H9 (cell line): ENCODE results near the gene MR1. TPM values are rescaled to one million over a fixed set of nuclear protein-coding genes. Genes with fewer than 3 reads are reported as not detected.
A peak's percentile ranks its signal among the peaks of the same experiment; 100 is the strongest.

Experiments used
- DNase-seq: peaks from one replicate; pipeline ENCODE4 v3.0.0-alpha.2; 2017
- H2AFZ ChIP-seq: one replicate; pipeline ENCODE4 v1.6.1; 2013; ENCODE audit warnings: mild to moderate bottlenecking, low read length, control low read depth, moderate library complexity
- H2AK5ac ChIP-seq: 2 replicates; pipeline ENCODE4 v1.6.1; 2013; ENCODE audit warnings: low read length, control low read depth, mixed read lengths; ENCODE audit not compliant: insufficient read length
- H2BK120ac ChIP-seq: one replicate; pipeline ENCODE4 v1.6.1; 2013; ENCODE audit warnings: low read depth, mild to moderate bottlenecking, low read length, control low read depth, inconsistent platforms; ENCODE audit not compliant: poor library complexity, severe bottlenecking
- H2BK12ac ChIP-seq: 2 replicates; pipeline ENCODE4 v1.6.1; 2013; ENCODE audit warnings: low read length, control low read depth, mixed read lengths, low read depth; ENCODE audit not compliant: insufficient read length
- H2BK15ac ChIP-seq: 2 replicates; pipeline ENCODE4 v1.6.1; 2013; ENCODE audit warnings: low read depth, low read length, control low read depth
- H2BK20ac ChIP-seq: one replicate; pipeline ENCODE4 v1.6.1; 2013; ENCODE audit warnings: low read depth, mild to moderate bottlenecking, low read length, control low read depth, inconsistent platforms; ENCODE audit not compliant: poor library complexity, severe bottlenecking
- H2BK5ac ChIP-seq: 2 replicates; pipeline ENCODE4 v1.6.1; 2013; ENCODE audit warnings: low read length, control low read depth, mixed read lengths; ENCODE audit not compliant: insufficient read length
- H3K14ac ChIP-seq: 2 replicates; pipeline ENCODE4 v1.6.1; 2013; ENCODE audit warnings: low read length, control low read depth; ENCODE audit not compliant: insufficient read depth
- H3K18ac ChIP-seq: 2 replicates; pipeline ENCODE4 v1.6.1; 2013; ENCODE audit warnings: low read depth, mild to moderate bottlenecking, mixed read lengths, low read length, control low read depth; ENCODE audit not compliant: insufficient read length
- H3K23ac ChIP-seq: 2 replicates; pipeline ENCODE4 v1.6.1; 2013; ENCODE audit warnings: low read length, control low read depth, mixed read lengths, low read depth; ENCODE audit not compliant: insufficient read length
- H3K23me2 ChIP-seq: 2 replicates; pipeline ENCODE4 v1.6.1; 2013; ENCODE audit warnings: low read depth, mild to moderate bottlenecking, mixed read lengths, low read length, control low read depth; ENCODE audit not compliant: insufficient read length, poor library complexity, severe bottlenecking
- H3K27ac ChIP-seq: 2 replicates; pipeline ENCODE4 v1.5.1; 2013; ENCODE audit warnings: low read length, control low read depth, mixed read lengths, low read depth; ENCODE audit not compliant: insufficient read length
- H3K27me3 ChIP-seq: 2 replicates; pipeline ENCODE4 v1.6.1; 2013; ENCODE audit warnings: low read length, control low read depth, inconsistent platforms; ENCODE audit not compliant: insufficient read depth
- H3K4ac ChIP-seq: 2 replicates; pipeline ENCODE4 v1.6.1; 2013; ENCODE audit warnings: low read depth, mild to moderate bottlenecking, control low read depth, inconsistent platforms, low read length, moderate library complexity
- H3K4me1 ChIP-seq: 2 replicates; pipeline ENCODE4 v1.6.1; 2013; ENCODE audit warnings: low read length, control low read depth, inconsistent platforms; ENCODE audit not compliant: insufficient read depth
- H3K4me2 ChIP-seq: 2 replicates; pipeline ENCODE4 v1.6.1; 2013; ENCODE audit warnings: low read length, control low read depth, mixed read lengths; ENCODE audit not compliant: insufficient read length, insufficient read depth
- H3K56ac ChIP-seq: 2 replicates; pipeline ENCODE4 v1.6.1; 2013; ENCODE audit warnings: low read depth, mild to moderate bottlenecking, mixed read lengths, low read length, control low read depth; ENCODE audit not compliant: insufficient read length
- H3K79me1 ChIP-seq: 2 replicates; pipeline ENCODE4 v1.6.1; 2013; ENCODE audit warnings: low read depth, mild to moderate bottlenecking, moderate library complexity, low read length, control low read depth, inconsistent platforms; ENCODE audit not compliant: insufficient read depth, poor library complexity, severe bottlenecking
- H3K79me2 ChIP-seq: 2 replicates; pipeline ENCODE4 v1.6.1; 2013; ENCODE audit warnings: low read length, control low read depth, inconsistent platforms; ENCODE audit not compliant: insufficient read depth
- H3K9ac ChIP-seq: 2 replicates; pipeline ENCODE4 v1.6.1; 2013; ENCODE audit warnings: low read length, control low read depth, mixed read lengths; ENCODE audit not compliant: insufficient read length; ENCODE audit errors: extremely low read depth
- H3K9me3 ChIP-seq: one replicate; pipeline ENCODE4 v1.6.1; 2013; ENCODE audit warnings: low read depth, low read length, inconsistent platforms; ENCODE audit not compliant: control insufficient read depth
- H3T11ph ChIP-seq: one replicate; pipeline ENCODE4 v1.6.1; 2013; ENCODE audit warnings: mild to moderate bottlenecking, low read length, control low read depth, inconsistent platforms
- H4K20me1 ChIP-seq: one replicate; pipeline ENCODE4 v1.6.1; 2013; ENCODE audit not compliant: control insufficient read depth, insufficient read length, insufficient read depth
- H4K5ac ChIP-seq: 2 replicates; pipeline ENCODE4 v1.6.1; 2013; ENCODE audit warnings: low read depth, mild to moderate bottlenecking, mixed read lengths, low read length, control low read depth; ENCODE audit not compliant: insufficient read length
- H4K8ac ChIP-seq: replicated peaks from 2 replicates; pipeline ENCODE4 v1.6.1; 2013; ENCODE audit warnings: low read length, control low read depth, mixed read lengths, low read depth; ENCODE audit not compliant: insufficient read length
- H4K91ac ChIP-seq: 2 replicates; pipeline ENCODE4 v1.6.1; 2013; ENCODE audit warnings: low read depth, mild to moderate bottlenecking, moderate library complexity, mixed read lengths, low read length, control low read depth; ENCODE audit not compliant: insufficient read length
- H3K27ac Mint-ChIP-seq, 3 experiments: 2 replicates in 2 of 3; 3 replicates in 1 of 3; pipeline ENCODE4 v1.8.0; 2020 to 2021; ENCODE audit warnings: mixed read lengths in 3 of 3, mild to moderate bottlenecking in 1 of 3, moderate library complexity in 1 of 3
- H3K27me3 Mint-ChIP-seq: 2 replicates; pipeline ENCODE4 v1.8.0; 2021; ENCODE audit warnings: low read depth, mild to moderate bottlenecking, moderate library complexity, mixed read lengths
- H3K36me3 Mint-ChIP-seq, 3 experiments: 2 replicates in 2 of 3; 3 replicates in 1 of 3; pipeline ENCODE4 v1.8.0; 2020 to 2021; ENCODE audit warnings: low read depth in 3 of 3, mixed read lengths in 3 of 3; ENCODE audit not compliant: insufficient read depth in 1 of 3
- H3K4me1 Mint-ChIP-seq, 2 experiments: 2 replicates each; pipeline ENCODE4 v1.8.0; 2020; ENCODE audit warnings: mixed read lengths in 2 of 2
- H3K4me3 Mint-ChIP-seq, 2 experiments: 2 replicates in 1 of 2; 3 replicates in 1 of 2; pipeline ENCODE4 v1.8.0; 2020 to 2021; ENCODE audit warnings: mild to moderate bottlenecking in 2 of 2, mixed read lengths in 2 of 2, moderate library complexity in 1 of 2
- H3K9me3 Mint-ChIP-seq, 2 experiments: 2 replicates in 1 of 2; 3 replicates in 1 of 2; pipeline ENCODE4 v1.8.0; 2020; ENCODE audit warnings: mild to moderate bottlenecking in 2 of 2, mixed read lengths in 2 of 2, moderate library complexity in 1 of 2
- CTCF ChIP-seq: fragments of 200-600 bp; sonication (generic); conservative IDR thresholded peaks from 3 replicates; pipeline ENCODE4 v1.8.0; 2021; ENCODE audit warnings: antibody characterized with exemption, mild to moderate bottlenecking
- WGBS: extraction: QIAGEN DNeasy Blood & Tissue Kit; methylation state at CpG from one replicate; pipeline ENCODE4 v1.1.7; 2013; ENCODE audit warnings: missing lambda C conversion rate, low lambda C conversion rate, mixed read lengths; ENCODE audit not compliant: insufficient read length; ENCODE audit errors: extremely low coverage; 5-methylcytosine and 5-hydroxymethylcytosine counted together
- total RNA-seq: library from RNA; stranded (reverse); gene quantifications from 2 replicates; pipeline ENCODE4 v1.2.1, GENCODE V29; 2021

MR1 gene
- total RNA-seq, 1 experiment from 2014 or later: 0.02 TPM

GRCh38 chr1:181097242-181097641, 63.5 kb downstream of the MR1 start:
- H3K79me2 ChIP-seq: no peaks in the 10 kb centered on the region
- Mint-ChIP-seq H3K27ac (no peak overlapping the region), H3K27me3 (peaks cover 37% of the 10 kb centered on the region), H3K4me1 (peaks cover 74 to 77% of the 10 kb centered on the region in 2 experiments), H3K9me3 (peaks cover 0 to 4% of the 10 kb centered on the region in 2 experiments; a peak in 2 of 5 replicates), H3K36me3 (peaks cover 4 to 8% (median 8%) of the 10 kb centered on the region in 3 experiments; a peak in 4 of 7 replicates), H3K4me3 (peak overlapping the region in 1 of 2 experiments; percentile 31; a peak in 1 of 5 replicates)
- no peak overlapping the region for H3K4me2 ChIP-seq
- H3K4ac ChIP-seq: no peak overlapping the region
- H3K27ac ChIP-seq: no peak overlapping the region
- no peak overlapping the region for H4K5ac ChIP-seq
- H4K20me1 ChIP-seq: no peaks in the 10 kb centered on the region
- H4K91ac ChIP-seq: no peak overlapping the region
- H3T11ph ChIP-seq: no peak overlapping the region
- H2AFZ ChIP-seq: no peak overlapping the region
- peaks cover 19% of the 10 kb centered on the region; the same call in 1 of the 2 replicates for H3K4me1 ChIP-seq
- H3K9me3 ChIP-seq: no peaks in the 10 kb centered on the region
- H3K56ac ChIP-seq: no peak overlapping the region
- no peak overlapping the region for H3K23ac ChIP-seq
- H3K9ac ChIP-seq: no peak overlapping the region
- no peak overlapping the region for H3K14ac ChIP-seq
- no peak overlapping the region for H2BK12ac ChIP-seq
- TF ChIP-seq CTCF: no peak
- H2AK5ac ChIP-seq: no peak overlapping the region
- no peaks in the 10 kb centered on the region; the same call in 1 of the 2 replicates for H3K27me3 ChIP-seq
- no peak for DNase-seq
- WGBS: no CpG with 5 or more reads among the region's 7 CpGs
- no peak overlapping the region for H2BK20ac ChIP-seq
- H3K18ac ChIP-seq: no peak overlapping the region
- peaks cover 4% of the 10 kb centered on the region for H3K23me2 ChIP-seq
- H2BK15ac ChIP-seq: no peak overlapping the region
- H2BK120ac ChIP-seq: no peak overlapping the region
- no peak overlapping the region for H2BK5ac ChIP-seq
- H3K79me1 ChIP-seq: no peaks in the 10 kb centered on the region
- no peak overlapping the region for H4K8ac ChIP-seq
